Measurements from ENCODE around the gene EIF1AD.
"Not testable (repeated sequence)": the region's sequence is repeated elsewhere in the genome, so short reads cannot be mapped to it uniquely, and the experiment has no call there.

Gene EIF1AD

DNA sequence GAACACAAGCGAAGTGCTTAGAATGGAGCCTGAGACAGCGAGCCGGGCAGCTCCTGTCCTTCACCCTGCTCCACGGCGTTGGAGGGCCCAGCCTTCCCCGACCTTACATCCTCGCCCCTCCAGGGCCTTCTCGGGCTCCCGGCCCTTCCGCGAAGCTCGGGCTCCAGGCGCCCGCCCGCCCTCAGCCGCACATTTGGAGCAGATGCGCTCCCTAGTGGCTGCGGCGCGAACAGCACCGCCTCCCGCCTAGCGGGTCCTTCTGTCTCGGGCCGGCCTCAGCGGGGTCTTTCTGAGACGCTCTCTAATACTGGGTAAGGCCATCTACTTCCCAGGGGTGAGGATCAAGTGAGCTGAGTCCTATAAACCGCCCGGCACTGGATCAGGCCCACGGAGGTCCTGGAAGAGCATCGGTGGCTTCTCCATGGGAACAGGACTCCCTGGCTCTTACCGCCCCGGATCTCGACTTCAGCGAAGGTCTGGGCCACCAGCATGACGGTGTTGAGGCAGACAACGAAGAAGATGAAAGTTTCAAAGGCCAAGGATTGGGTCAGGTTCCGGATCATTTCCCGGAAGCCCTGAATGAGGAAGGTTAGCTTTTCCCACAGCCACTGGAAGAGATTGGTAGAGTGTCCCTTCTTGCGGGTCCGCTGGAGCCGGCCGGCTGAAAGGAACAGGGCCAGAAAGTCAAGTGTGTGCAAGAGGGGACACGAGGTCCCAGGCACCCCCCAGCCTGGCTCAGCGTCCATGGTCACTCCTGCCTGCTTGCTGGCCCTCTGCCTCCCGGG is 20.6 kb upstream of the EIF1AD start:
- peak; percentile 23 to 52 for DNase-seq (ENCODE audit: low read depth in 2 of 2)

DNA sequence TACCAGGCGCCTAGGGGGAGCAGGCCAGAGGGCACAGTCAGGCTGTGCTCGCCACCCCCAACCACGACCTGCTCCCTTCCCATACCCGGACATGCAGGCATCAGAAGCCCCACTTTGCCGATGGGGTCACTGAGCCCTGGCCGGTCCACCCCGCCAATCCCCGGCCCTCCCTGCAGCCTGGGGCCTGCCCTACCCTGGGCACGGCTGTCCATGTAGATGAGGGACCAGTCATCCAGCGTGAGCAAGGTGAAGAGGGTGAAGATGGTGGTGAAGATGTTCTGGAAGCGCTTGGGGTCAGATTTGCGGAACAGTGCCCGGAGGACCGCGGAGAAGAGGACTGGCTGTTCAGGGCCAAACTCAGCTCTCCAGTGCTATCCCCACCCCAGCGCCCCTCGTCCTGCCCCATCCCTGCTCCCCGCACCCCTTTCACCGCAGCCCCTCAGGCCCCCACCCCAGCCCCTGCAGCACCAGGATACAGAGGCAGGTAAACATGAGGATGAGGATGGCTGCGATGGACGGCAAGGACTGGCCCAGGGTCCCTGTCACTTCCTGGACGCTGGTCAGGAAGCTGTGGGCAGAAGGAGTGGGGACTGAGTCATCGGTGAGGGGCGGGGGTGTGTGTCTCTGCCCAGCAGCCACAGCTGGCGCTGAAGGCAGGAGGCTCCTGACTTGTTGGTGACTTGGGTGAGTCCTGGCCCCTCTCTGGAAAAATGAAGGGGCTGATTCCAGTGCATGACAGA is 18.8 kb upstream of the EIF1AD start:
- DNase-seq (ENCODE audit: low read depth in 2 of 2): peak; percentile 10 to 18

DNA sequence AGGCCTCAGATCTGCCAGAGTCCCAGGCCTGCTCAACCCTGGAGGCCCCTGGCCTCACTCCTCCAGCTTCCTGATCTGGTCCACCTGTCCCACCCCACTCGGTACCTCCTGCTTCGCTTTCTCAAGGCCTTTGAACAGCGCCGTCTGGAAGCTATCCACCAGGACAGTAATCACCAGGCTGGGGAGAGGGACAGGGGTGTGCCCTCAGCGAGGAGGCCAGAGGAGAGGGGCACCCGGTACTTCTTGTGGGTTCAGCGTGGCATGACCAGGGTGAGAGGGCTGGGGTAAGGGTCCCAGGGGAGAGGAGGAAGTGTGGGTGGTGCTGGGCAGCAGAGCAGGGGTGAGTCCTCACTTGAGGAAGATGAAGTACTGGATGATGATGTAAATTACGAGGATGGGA is 18.3 kb upstream of the EIF1AD start:
- DNase-seq (ENCODE audit: low read depth in 2 of 2): no peak

DNA sequence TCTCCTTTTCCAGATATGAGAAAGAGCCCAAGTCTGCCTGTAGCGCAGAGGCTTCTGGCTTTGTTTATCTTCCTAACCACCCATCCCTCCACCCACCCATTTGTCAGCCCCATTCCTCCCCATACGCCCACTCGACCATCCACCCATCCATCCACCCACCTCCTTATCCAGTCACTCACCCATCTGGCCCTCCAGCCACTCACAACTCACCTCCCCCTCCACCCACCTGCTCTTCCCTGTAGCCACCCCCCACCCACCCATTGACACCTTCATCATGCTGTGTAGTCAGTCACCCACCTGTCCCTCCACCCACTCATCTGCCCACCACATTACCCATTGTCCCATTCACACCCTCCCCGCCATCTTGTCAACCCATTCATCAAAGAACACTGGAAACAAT is 15.4 kb upstream of the EIF1AD start:
- DNase-seq (ENCODE audit: low read depth in 2 of 2): peak; percentile 21 to 63

DNA sequence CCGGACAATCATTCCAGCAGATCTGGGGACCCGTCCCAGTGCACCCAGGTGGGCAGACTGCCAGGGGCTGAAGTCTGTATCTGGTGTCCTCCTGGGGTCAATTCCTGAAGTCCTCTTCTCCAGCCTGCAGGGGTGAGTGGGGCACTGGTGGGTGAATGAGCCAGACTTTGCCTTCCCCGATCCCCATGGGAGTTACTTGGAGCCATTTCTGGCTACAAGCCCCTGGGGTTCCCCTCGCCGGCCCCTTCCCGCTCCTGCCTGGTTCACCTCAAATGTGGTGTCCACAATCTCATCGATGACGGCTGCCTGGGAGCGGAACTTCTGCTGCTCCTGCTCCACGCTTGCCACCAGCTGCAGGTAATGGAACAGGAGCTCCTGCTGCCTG is 14.8 kb upstream of the EIF1AD start:
- no peak for DNase-seq (ENCODE audit: low read depth in 2 of 2)

DNA sequence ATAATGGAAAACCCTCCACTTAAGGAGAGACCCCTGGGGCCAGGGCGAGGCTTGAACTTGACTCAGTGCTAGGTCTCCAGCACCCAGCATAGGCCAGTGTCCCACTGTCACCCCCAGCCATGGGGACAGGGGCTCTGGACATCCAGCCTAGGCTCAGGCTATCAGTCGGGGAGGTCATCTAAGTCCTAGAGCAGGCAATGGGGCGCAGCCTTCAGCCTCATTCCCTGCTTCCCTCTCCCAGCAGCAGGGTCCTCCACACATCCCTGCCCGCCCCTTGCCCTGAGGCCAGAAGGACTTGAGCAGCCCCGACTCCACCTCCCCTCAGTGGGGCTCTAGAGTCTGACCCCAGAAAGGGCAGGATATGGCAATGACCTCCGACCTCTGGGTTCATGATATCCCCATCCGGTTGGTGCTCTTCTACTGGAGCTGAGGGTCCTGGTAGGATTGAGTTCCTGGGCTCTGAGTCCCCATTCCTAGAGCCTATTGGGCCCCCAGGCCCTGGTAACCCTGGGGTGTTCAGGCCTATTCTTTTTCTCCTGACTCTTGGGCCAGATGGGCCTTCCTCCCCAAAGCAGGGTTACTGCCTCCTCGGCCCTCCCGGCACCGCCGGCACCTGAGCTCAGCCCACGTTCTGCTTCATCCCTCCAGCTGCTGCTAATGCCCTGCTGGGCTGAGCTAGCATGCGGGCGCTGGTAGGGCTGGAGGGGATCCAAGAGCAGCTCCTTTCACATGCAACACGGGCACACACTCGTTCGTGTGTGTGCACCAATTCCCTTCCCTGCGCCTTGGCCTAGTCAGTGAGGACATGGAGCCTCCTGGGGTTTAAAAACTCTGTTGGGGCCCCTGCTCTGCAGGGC is 14.2 kb upstream of the EIF1AD start:
- no peak for DNase-seq (ENCODE audit: low read depth in 2 of 2)

DNA sequence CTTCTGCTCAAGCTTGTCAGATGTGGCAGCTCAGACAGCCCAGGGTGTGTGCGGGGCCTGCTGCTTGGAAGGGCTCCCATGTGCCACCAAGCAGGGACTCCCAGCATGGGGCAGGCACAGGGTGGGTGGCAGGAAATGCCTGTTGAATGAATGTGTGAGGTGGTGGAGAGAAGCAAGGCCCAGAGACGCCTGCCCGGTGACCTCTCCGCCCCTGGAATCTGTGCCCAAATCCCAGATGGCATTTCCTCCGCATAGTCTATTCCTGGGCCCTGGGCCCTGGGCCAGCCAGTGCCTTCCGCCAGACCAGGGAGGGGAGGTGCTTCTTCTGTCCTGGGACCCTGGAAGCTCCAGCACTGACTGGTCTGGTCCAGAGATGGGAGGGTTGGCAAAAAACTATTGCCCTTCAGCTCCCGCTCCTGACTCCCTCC is 13.5 kb upstream of the EIF1AD start:
- DNase-seq (ENCODE audit: low read depth in 2 of 2): no peak

DNA sequence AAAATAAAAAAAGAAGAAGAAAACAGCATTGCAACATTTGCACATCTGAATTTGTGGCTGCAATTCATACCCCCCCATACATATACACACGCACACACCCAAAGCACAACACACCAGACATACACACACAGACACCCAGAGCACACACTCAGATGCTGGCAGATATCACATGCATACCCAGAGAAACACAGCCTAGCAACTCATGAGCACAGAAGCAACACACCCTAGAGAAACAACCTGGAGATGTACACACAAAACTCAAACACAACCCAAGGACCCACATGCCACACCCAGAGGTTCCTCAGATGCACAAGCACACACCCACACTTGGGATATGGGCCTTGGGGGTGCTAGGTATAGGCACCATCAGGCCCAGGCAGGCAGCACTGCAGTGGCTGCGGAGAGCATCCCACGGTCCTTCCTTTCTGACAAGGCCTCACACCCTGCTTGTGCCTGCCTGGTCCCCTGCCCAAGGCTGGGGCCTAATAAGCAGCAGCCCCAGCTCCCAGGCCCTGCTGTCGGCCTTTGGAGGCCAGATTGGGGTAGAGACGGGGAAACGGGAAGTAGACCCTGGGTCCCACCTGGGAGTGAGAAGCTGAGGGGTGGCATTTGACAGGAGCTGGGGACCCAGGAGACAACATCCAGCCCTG is 13.0 kb upstream of the EIF1AD start:
- no peak for DNase-seq (ENCODE audit: low read depth in 2 of 2)

DNA sequence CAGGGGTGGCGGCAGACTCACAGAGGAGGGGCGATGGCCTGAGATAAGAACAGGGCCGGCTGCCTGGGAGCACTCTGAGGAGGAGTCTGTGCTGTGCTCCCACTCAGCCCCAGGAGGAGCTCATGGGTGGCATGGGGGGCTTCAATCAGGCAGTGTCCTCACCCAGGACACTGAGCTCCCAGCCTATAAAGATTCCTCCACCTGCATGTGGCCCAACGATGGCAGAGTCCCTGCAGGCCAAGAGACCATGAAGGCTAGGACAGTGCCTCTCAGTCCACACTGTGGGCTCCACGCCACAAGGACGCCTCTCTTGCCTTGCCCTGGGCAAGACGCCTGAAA is 11.8 kb upstream of the EIF1AD start:
- no peak for DNase-seq (ENCODE audit: low read depth in 2 of 2)

DNA sequence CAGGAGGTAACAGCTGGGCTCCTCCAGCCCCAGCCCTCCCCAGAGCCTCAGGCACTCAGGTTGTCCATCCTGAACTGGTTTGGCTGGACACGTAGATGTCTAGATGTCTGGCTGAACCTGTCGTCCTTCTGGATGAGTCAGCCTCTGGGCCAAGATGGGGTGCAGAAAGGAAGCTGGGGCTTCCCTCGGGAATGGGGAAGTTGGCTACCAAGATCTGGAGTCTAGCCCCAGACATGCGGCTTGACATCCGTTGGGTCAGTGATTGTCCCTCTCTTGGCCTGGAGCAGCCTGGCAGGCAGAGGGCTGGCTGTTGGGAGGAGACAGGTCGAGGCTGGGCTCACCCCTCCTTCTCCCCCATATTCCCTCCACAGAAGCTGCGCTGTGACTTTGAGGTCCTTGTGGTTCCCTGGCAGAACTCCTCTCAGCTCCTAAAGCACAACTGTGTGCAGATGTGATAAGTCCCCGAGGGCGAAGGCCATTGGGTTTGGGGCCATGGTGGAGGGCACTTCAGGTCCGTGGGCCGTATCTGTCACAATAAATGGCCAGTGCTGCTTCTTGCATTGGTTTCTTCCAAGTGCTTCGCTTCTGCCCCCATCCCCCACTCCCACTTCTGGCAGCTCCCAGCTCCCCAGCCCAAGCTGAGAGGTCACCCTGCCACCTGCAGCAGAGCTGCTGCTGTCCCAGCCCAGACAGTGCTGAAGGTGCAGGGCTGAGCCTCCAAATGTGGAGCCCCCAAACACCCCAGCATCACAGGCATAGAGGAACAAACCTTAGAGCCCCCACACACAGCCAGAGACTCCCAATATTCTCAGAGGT is 11.2 kb upstream of the EIF1AD start:
- no peak for DNase-seq (ENCODE audit: low read depth in 2 of 2)

DNA sequence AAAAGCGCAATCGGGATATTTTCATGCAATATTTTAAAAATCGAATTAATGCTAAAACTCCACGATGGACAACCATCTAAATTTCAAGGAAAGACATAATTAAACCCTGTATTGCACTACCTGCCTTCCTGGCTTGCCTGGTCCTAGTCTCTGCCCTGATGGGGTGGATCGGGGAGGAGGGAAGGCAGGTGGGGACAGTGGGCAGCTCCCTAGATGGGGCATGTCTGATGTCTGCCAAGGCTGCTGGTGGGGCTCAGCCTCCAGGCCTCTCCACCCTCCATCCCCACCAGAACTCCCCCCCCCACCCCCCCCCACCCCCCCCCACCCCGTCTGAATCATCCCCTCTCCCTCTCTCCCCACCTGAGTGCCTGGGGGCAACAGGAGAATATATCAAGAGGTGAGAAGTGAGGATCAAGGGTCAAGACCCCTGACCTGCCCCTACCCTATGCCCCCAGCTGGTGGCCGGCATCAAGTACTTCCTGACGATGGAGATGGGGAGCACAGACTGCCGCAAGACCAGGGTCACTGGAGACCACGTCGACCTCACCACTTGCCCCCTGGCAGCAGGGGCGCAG is 10.5 kb upstream of the EIF1AD start:
- DNase-seq (ENCODE audit: low read depth in 2 of 2): no peak

DNA sequence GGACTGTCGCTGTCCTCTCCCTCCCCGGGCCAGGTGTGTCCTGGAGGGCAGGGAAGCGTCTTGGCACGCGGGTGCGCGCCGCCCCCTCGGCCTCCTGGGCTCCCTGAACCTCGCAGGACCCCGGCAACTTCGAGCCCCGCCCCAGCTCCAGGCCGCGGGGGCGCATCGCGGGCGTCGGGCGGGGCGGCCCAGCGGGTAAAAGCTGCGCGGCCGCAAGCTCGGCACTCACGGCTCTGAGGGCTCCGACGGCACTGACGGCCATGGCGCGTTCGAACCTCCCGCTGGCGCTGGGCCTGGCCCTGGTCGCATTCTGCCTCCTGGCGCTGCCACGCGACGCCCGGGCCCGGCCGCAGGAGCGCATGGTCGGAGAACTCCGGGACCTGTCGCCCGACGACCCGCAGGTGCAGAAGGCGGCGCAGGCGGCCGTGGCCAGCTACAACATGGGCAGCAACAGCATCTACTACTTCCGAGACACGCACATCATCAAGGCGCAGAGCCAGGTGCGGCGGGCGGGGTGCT is 9.9 kb upstream of the EIF1AD start, which contains the start of gene CST6:
CST6 (plus strand) TSS at position 224 of the 519 bp plus-strand sequence; CDS start at position 261, 37 bp downstream.
- no peak for DNase-seq (ENCODE audit: low read depth in 2 of 2)

DNA sequence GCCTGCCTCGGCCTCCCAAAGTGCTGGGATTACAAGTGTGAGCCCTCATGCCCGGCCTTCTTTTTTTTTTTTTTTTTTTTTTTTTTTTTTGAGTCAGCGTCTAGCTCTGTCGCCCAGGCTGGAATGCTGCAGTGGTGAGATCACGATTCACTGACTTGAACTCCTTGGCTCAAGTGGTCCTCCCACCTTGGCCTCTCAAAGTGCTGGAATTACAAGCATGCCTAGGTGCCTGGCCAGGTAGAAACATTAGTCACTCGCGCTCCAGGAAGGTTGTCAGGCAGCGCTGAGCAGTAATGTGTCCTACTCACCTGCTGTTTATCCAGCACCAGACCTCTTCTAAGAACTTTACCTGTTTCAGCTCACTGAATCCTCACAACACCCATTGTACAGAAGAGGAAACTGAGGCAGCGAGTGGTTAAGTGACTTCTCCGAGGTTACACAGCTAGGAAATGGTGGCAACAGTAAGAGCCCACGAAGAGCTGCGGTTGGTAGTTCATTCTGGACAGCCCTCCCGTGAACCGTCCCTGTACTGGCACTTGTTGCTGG is 9.4 kb upstream of the EIF1AD start:
- DNase-seq (ENCODE audit: low read depth in 2 of 2): no peak

DNA sequence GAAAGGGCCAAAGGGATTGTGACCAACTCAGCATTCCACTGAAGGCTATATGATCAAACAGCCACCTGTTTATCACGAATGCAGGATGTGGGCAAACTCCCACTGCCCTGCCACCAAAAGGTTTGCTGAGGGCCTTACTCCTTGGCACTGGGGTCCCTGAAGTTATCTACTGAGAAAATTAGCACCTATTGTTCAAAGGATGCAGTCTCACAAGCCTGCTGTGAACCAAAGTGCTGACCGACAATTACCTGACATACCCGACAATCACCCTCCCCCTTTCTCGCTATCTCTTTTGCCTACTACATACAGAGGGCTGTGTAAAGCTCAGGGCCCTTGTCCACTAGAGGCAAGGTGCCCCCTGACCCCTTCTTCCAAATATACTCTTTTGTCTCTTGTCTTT is 8.1 kb upstream of the EIF1AD start:
- not testable (repeated sequence) for DNase-seq (ENCODE audit: low read depth in 2 of 2)

DNA sequence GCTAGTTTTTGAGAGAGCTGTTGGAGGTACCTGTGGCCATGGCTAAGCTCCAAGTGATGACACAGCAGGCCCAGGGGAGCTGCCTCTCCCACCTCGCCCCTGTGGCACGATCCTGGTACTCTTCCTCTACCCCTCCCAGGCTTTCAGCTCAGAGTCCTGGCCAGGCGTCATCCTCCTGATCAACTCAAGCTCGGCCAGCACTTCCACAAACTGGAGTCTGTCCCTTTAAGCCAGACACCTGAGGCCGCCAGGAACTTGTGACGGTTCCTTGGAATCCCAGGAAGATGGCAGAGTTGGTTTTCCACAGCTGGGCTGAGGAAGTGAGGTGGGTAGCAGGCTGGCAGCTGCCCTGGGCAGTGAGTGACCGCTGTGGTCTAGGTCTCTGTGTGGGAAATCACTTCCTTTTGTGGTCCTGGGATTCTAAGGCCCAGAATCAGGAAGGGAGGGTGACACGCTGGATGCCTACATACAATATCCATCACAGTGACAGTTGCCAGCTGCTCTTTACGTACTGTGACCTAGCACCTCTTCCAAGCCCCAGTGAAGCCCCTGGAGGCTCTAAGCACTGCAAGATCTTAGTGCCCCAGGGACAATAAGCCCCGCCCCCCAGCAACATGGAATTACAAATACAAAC is 6.6 kb upstream of the EIF1AD start:
- DNase-seq (ENCODE audit: low read depth in 2 of 2): no peak

DNA sequence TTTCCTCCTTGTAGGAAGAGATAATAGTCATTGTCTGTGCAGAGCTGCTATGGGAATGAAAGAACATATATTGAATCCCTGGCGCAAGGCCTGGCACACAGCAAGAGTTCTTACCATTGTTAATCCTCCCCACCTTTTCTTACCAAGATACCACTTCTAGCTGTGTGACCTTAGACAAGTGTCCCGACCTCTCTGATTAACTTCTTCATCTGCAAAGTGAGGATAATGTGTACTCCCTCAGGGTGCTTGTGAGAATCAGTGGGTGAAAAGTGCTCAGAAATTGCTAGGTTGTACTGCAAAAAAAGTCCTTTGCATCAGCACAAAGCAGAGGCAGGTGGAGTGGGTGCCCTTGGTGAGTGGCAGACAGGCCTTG is 6.1 kb upstream of the EIF1AD start:
- DNase-seq (ENCODE audit: low read depth in 2 of 2): no peak

DNA sequence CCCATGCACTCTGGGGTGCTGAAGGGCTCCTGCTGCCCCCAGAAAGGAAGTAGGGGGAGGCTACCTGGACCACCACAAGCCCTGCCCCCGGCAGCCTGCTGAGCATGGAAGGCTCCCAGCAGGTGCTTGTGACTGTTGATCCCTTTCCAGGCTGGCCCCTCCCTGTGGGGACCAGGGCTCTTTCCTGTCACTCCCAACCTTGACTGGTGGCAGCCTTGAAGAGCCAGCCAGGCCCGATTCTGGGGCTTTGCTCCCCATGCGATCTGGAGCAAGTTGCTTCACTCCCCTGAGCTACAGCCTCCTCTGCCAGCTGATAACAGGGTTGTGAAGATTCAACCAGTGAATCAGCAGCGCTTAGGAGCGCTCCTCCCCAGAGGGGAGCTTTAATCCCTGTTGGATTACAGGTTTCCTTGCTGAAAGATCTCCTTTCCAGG is 5.3 kb upstream of the EIF1AD start:
- no peak for DNase-seq (ENCODE audit: low read depth in 2 of 2)

DNA sequence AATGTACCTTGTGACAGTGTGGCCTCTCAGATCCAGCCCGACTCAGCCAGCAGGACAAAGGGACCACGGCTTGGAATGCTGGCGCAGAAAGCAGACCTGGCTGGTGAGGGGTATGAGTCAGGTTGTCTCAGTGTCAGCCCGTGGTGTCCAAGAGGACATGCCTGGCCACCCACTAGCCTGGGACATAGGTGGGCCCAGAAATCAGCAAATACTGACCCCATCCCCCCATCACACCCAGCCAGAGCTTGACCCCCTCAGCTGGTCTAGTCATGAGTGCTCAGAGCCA is 4.9 kb upstream of the EIF1AD start:
- no peak for DNase-seq (ENCODE audit: low read depth in 2 of 2)

DNA sequence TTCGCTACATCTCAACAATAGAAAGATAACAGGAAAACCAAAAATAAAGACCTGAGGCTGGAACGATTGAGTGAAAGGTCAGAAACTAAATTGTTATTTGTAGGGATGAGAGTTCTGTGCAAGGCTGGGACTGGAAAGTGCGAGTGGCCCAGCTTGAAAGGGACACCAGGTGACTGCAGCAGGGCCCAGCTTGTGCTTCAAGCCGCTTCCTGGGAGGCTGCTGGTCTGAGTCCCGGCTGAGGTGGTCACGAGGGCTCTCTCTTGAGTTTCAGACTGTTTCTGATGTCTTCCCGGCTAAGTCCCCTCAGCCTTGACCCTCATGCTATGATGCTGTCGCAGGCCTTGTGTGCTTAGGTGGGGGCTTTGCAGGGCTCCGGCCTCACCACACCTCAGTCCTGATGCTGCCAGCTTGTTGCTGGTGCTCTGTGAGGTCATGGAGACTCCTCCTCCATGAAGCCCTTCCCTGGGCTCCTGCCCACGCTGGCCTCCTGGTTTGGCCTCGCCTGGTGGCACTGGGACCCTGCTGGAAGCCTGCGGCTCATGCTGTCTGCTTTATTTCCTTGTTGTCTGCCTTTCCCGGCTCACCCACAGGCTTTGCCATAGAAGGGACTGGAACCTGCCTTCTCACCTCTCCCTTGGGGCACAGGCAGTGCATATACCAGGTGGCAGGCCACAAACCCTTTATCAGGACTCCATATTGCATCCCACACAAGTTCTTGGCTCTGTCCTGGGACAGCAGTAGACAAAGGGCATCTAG is 4.4 kb upstream of the EIF1AD start:
- no peak for DNase-seq (ENCODE audit: low read depth in 2 of 2)

Data from stimulated activated CD8-positive, alpha-beta memory T cell treated with anti-CD3 and anti-CD28 coated beads, Interleukin-15, amount 100 ng/mL, for 4 hours (primary cell).